Neural cell (in vitro differentiated cells): ENCODE data around the gene IL31. TPM values are rescaled to one million over a fixed set of nuclear protein-coding genes. Genes with fewer than 3 reads are reported as not detected.

Experiments
- H2AFZ ChIP-seq: fragments of 200-600, 300-800 bp; sonication (generic), shearing (Covaris generic); 2 replicates; pipeline ENCODE4 v1.6.0; 2014; ENCODE audit warnings: low read depth, mild to moderate bottlenecking, antibody characterized with exemption, low read length, moderate library complexity
- H3F3A ChIP-seq: fragments of 200-600 bp; shearing (Covaris generic); 2 replicates; pipeline ENCODE4 v1.6.1; 2016; ENCODE audit warnings: mild to moderate bottlenecking, moderate library complexity, mixed read lengths, antibody characterized with exemption, low read length; ENCODE audit not compliant: insufficient read depth, poor library complexity, severe bottlenecking
- H3K27ac ChIP-seq: fragments of 200-600, 300-800 bp; sonication (generic), shearing (Covaris generic); 2 replicates; pipeline ENCODE4 v1.5.1; 2014; ENCODE audit warnings: mild to moderate bottlenecking, low read length, moderate library complexity
- H3K27me3 ChIP-seq: fragments of 300-800, 200-600 bp; sonication (generic), shearing (Covaris generic); 2 replicates; pipeline ENCODE4 v1.6.0; 2014; ENCODE audit warnings: mild to moderate bottlenecking, low read depth, low read length, moderate library complexity; ENCODE audit not compliant: insufficient read depth
- H3K36me3 ChIP-seq: fragments of 300-800, 200-600 bp; sonication (generic), shearing (Covaris generic); 2 replicates; pipeline ENCODE4 v1.5.1; 2014; ENCODE audit warnings: mild to moderate bottlenecking, antibody characterized with exemption, low read length, moderate library complexity; ENCODE audit not compliant: insufficient read depth
- H3K4me2 ChIP-seq: fragments of 300-800, 200-600 bp; sonication (generic), shearing (Covaris generic); 2 replicates; pipeline ENCODE4 v1.6.0; 2014; ENCODE audit warnings: mild to moderate bottlenecking, low read length
- H3K4me3 ChIP-seq: fragments of 300-800, 200-600 bp; sonication (generic), shearing (Covaris generic); 2 replicates; pipeline ENCODE4 v1.5.1; 2014; ENCODE audit warnings: mild to moderate bottlenecking, low read length, moderate library complexity
- H3K79me2 ChIP-seq: fragments of 200-600 bp; shearing (Covaris generic); replicated peaks from 2 replicates; pipeline ENCODE4 v1.6.0; 2014; ENCODE audit warnings: mild to moderate bottlenecking, low read length, moderate library complexity; ENCODE audit not compliant: insufficient read depth
- H3K9ac ChIP-seq: fragments of 300-800, 200-600 bp; sonication (generic), shearing (Covaris generic); 2 replicates; pipeline ENCODE4 v1.6.1; 2016; ENCODE audit warnings: mild to moderate bottlenecking, low read length, mixed read lengths
- H3K9me2 ChIP-seq: fragments of 200-600 bp; shearing (Covaris generic); 2 replicates; pipeline ENCODE4 v1.6.1; 2016; ENCODE audit warnings: mild to moderate bottlenecking, low read length, mixed read lengths; ENCODE audit not compliant: insufficient read depth
- H3K9me3 ChIP-seq: fragments of 200-600, 300-800 bp; sonication (generic), shearing (Covaris generic); 2 replicates; pipeline ENCODE4 v1.6.1; 2016; ENCODE audit warnings: mild to moderate bottlenecking, mixed run types, low read length, moderate library complexity, mixed read lengths
- H4K20me1 ChIP-seq: fragments of 200-600 bp; shearing (Covaris generic); 2 replicates; pipeline ENCODE4 v1.6.1; 2016; ENCODE audit warnings: mild to moderate bottlenecking, mixed run types; ENCODE audit not compliant: insufficient read depth
- CTCF ChIP-seq: fragments of 450-650 bp; IDR thresholded peaks from 2 replicates; pipeline ENCODE4 v1.5.1; 2014; ENCODE audit warnings: antibody characterized with exemption, mild to moderate bottlenecking, moderate library complexity; ENCODE audit not compliant: poor library complexity, severe bottlenecking
- EP300 ChIP-seq: fragments of 450-650 bp; conservative IDR thresholded peaks from 2 replicates; pipeline ENCODE4 v1.6.1; 2014; ENCODE audit warnings: antibody characterized with exemption, mild to moderate bottlenecking, moderate library complexity; ENCODE audit not compliant: poor library complexity, severe bottlenecking
- EZH2 ChIP-seq: fragments of 200-600, 300-800 bp; shearing (Covaris generic), sonication (generic); IDR thresholded peaks from 2 replicates; pipeline ENCODE4 v1.6.1; 2014; ENCODE audit warnings: antibody characterized with exemption, low read length, borderline replicate concordance, mild to moderate bottlenecking; ENCODE audit not compliant: insufficient read depth, poor library complexity, severe bottlenecking
- MXI1 ChIP-seq: fragments of 450-650 bp; conservative IDR thresholded peaks from 2 replicates; pipeline ENCODE4 v1.6.1; 2014; ENCODE audit warnings: antibody characterized with exemption, mild to moderate bottlenecking; ENCODE audit not compliant: poor library complexity, severe bottlenecking
- POLR2AphosphoS5 ChIP-seq: IDR thresholded peaks from 2 replicates; pipeline ENCODE4 v1.6.1; 2012
- RAD21 ChIP-seq: fragments of 450-650 bp; conservative IDR thresholded peaks from 2 replicates; pipeline ENCODE4 v1.6.1; 2014; ENCODE audit warnings: antibody characterized with exemption, mild to moderate bottlenecking, moderate library complexity
- REST ChIP-seq: IDR thresholded peaks from 2 replicates; pipeline ENCODE4 v1.6.1; 2012; ENCODE audit warnings: borderline replicate concordance
- SMC3 ChIP-seq: fragments of 450-650 bp; conservative IDR thresholded peaks from 2 replicates; pipeline ENCODE4 v1.6.1; 2014; ENCODE audit warnings: antibody characterized with exemption, mild to moderate bottlenecking, moderate library complexity; ENCODE audit not compliant: poor library complexity
- TAF1 ChIP-seq: IDR thresholded peaks from 2 replicates; pipeline ENCODE4 v1.6.1; 2012; ENCODE audit warnings: low read depth
- polyA plus RNA-seq: library from polyadenylated mRNA; depleted of rRNA; stranded (reverse); fragments of >200 nt; gene quantifications from 2 replicates; pipeline ENCODE4 v1.2.3, GENCODE V29; 2014

IL31 gene
- polyA plus RNA-seq, 1 donor from 2014 or later, result not detected

- Histone ChIP-seq H3K36me3 (no peaks in the 10 kb centered on the region), H3K79me2 (peaks cover 3% of the 10 kb centered on the region), H3K4me3 (no peak overlapping the region), H3K27me3 (no peaks in the 10 kb centered on the region), H3K27ac (no peak overlapping the region), H3K4me2 (no peak overlapping the region), H3K9me2 (no peaks in the 10 kb centered on the region), H3K9me3 (no peaks in the 10 kb centered on the region), H3F3A (no peaks in the 10 kb centered on the region), H2AFZ (no peak overlapping the region), H4K20me1 (no peaks in the 10 kb centered on the region), H3K9ac (no peak overlapping the region)
- TF ChIP-seq EZH2, result no peak
- no peak for TF ChIP-seq RAD21
- TF ChIP-seq POLR2AphosphoS5, result no peak
- TF ChIP-seq EP300, result no peak
- TF ChIP-seq SMC3, result no peak
- no peak for TF ChIP-seq REST
- no peak for TF ChIP-seq CTCF
- no peak for TF ChIP-seq MXI1
- no peak for TF ChIP-seq TAF1
These were observed 41.8 kb upstream of the IL31 start for GRCh38 chr12:122215771-122216170.

DNA sequence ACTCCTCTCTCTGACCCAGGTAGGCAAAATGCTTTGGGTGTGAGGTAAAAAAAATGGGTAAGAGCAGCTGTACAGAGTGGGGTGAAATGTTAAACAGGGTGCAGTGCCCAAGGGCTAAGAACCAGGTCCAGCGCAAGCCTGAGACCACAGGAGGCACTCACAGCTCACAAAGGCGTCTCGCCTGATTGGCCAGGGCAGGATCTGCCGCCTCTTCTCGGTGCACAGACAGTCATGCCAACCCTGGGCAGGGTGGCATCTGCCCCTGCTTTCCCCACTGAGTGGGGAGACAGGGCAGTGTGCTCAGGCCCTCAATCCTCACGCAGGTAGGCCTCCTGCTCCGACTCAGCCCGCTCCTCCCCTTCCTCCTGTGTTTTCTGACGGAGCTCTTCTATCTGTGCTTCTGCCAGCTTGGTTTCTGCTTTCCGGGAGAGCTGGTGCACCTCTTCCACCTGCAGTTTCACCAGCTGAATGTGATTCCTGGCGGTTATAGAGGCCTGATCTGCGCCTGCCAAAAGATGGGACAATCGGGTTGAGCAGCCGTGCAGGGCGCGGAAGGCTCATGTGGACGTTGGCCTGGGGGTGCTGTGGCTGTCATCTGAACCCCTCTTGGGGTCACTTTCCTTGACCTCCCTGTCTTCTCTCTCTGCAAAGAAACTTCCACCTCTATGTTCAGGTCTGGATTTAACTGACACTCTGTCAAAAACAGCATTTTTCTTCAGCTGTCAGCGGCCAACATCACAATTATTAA, 34.2 kb upstream of the IL31 start:
- H3K27me3 ChIP-seq, result peaks cover 20% of the 10 kb centered on the region
- TF ChIP-seq CTCF (no peak), EZH2 (no peak)
- no peaks in the 10 kb centered on the region for H3K9me3 ChIP-seq
- H3K4me2 ChIP-seq, result no peak overlapping the region
- H3K27ac ChIP-seq, result no peak overlapping the region
- no peak overlapping the region for H2AFZ ChIP-seq
- H3K9ac ChIP-seq, result no peak overlapping the region
- H3K36me3 ChIP-seq, result no peaks in the 10 kb centered on the region
- no peak overlapping the region for H3K4me3 ChIP-seq
- no peaks in the 10 kb centered on the region for H4K20me1 ChIP-seq
- H3K9me2 ChIP-seq, result no peaks in the 10 kb centered on the region
- H3K79me2 ChIP-seq, result no peaks in the 10 kb centered on the region
- H3F3A ChIP-seq, result no peaks in the 10 kb centered on the region
